ENCODE results near the gene KCNQ1. TPM values are rescaled to one million over a fixed set of nuclear protein-coding genes. Genes with fewer than 3 reads are reported as not detected.

KCNQ1 gene
- total and polyA plus RNA-seq, 2 of the 13 experiments (the other 11 are each of a cell fraction or from before 2014, with no cell fraction given), result 0.02 to 0.08 TPM

GRCh38 chr11:2563213-2564007 is 118.6 kb downstream of the KCNQ1 start (continued):
- peak; percentile 93 for TF ChIP-seq NFAT5 (CRISPR knock-in tag; IDR thresholded peaks at IDR 0.05)
- peak; percentile 83; the same call in 1 of the 2 replicates for TF ChIP-seq ZNF83 (CRISPR knock-in tag; IDR thresholded peaks at IDR 0.05; ENCODE audit: borderline replicate concordance)
- no peak for TF ChIP-seq MXD4 (CRISPR knock-in tag; IDR thresholded peaks at IDR 0.05)
- TF ChIP-seq CBX5 (CRISPR knock-in tag; IDR thresholded peaks at IDR 0.05; ENCODE audit: borderline replicate concordance), result peak; percentile 40; the same call in 1 of the 2 replicates
- no peak for TF ChIP-seq RBM39 (IDR thresholded peaks at IDR 0.05; ENCODE audit: low read depth, low read length, poor library complexity, severe bottlenecking)
- no peak for TF ChIP-seq ZNF136 (CRISPR knock-in tag; IDR thresholded peaks at IDR 0.05; ENCODE audit: low read depth)
- peak; percentile 91 for TF ChIP-seq GATAD2A (CRISPR knock-in tag; IDR thresholded peaks at IDR 0.05)
- no peak for TF ChIP-seq HES4 (CRISPR knock-in tag; IDR thresholded peaks at IDR 0.05; ENCODE audit: borderline replicate concordance)
- TF ChIP-seq THYN1 (CRISPR knock-in tag; IDR thresholded peaks at IDR 0.05; ENCODE audit: borderline replicate concordance, low read depth), result no peak
- TF ChIP-seq ZMAT3 (CRISPR knock-in tag; conservative IDR thresholded peaks at IDR 0.05), result peak; percentile 45; the same call in 1 of the 2 replicates
- TF ChIP-seq ZNF207 (IDR thresholded peaks at IDR 0.05; ENCODE audit: borderline replicate concordance), result no peak
- TF ChIP-seq ZBTB7A (CRISPR knock-in tag; IDR thresholded peaks at IDR 0.05), result peak; percentile 48; the same call in 1 of the 2 replicates
- TF ChIP-seq ZFAT (CRISPR knock-in tag; conservative IDR thresholded peaks at IDR 0.05), result no peak
- TF ChIP-seq DRAP1 (CRISPR knock-in tag; IDR thresholded peaks at IDR 0.05), result no peak
- TF ChIP-seq ZNF775 (CRISPR knock-in tag; IDR thresholded peaks at IDR 0.05; ENCODE audit: borderline replicate concordance), result no peak
- TF ChIP-seq ZNF710 (CRISPR knock-in tag; IDR thresholded peaks at IDR 0.05; ENCODE audit: borderline replicate concordance), result peak; percentile 75; the same call in 1 of the 2 replicates
- 0 out of 2 replicates have a peak, but pooled peaks have one; percentile 35 for TF ChIP-seq LBX2 (CRISPR knock-in tag; IDR thresholded peaks at IDR 0.05; ENCODE audit: borderline replicate concordance)
- TF ChIP-seq BATF2 (CRISPR knock-in tag; IDR thresholded peaks at IDR 0.05), result no peak
- TF ChIP-seq NFE2L1 (CRISPR knock-in tag; IDR thresholded peaks at IDR 0.05; ENCODE audit: borderline replicate concordance), result 0 out of 2 replicates have a peak, but pooled peaks have one; percentile 62
- TF ChIP-seq KLF16 (CRISPR knock-in tag; IDR thresholded peaks at IDR 0.05), result peak in 1 of 2 experiments; percentile 54; a peak in 1 of 4 replicates

All from HepG2 (cell line).